Activated CD8-positive, alpha-beta T cell treated with anti-CD3 and anti-CD28 coated beads, Interleukin-2, amount 10 ng/mL, durations not matched to agents 7 days and 5 days (primary cell): Measurements from ENCODE around the gene SIRT3. TPM values are rescaled to one million over a fixed set of nuclear protein-coding genes. Genes with fewer than 3 reads are reported as not detected.
"Not testable (repeated sequence)": the region's sequence is repeated elsewhere in the genome, so short reads cannot be mapped to it uniquely, and the experiment has no call there.

ENCODE experiments used
- ATAC-seq: fragments of 150-1000 bp; cut with Tn5 transposase; one replicate; pipeline ENCODE4 v1.10.0; 2021; ENCODE audit warnings: moderate library complexity
- CTCF ChIA-PET: fragments of 350-600 bp; sonication (Branson Sonifier 250); formaldehyde crosslinking; loops from one replicate; lab custom pipeline; 2021; ENCODE audit warnings: antibody characterized with exemption; lab: Charles Lee
- POLR2A ChIA-PET: fragments of 350-600 bp; sonication (Branson Sonifier 250); formaldehyde crosslinking; loops from one replicate; lab custom pipeline; 2021; ENCODE audit warnings: antibody characterized with exemption; lab: Charles Lee
- DNase-seq: peaks from one replicate; pipeline ENCODE4 v3.0.0-alpha.2; 2020
- H3K27ac Mint-ChIP-seq: one replicate; pipeline ENCODE4 v1.8.0; 2021; ENCODE audit warnings: mild to moderate bottlenecking, mixed read lengths
- H3K27me3 Mint-ChIP-seq: one replicate; pipeline ENCODE4 v1.8.0; 2021; ENCODE audit warnings: low read depth, mixed read lengths
- H3K36me3 Mint-ChIP-seq: one replicate; pipeline ENCODE4 v1.8.0; 2021; ENCODE audit warnings: low read depth, mixed read lengths
- H3K4me1 Mint-ChIP-seq: one replicate; pipeline ENCODE4 v1.8.0; 2021; ENCODE audit warnings: low read depth, mixed read lengths
- H3K4me3 Mint-ChIP-seq: one replicate; pipeline ENCODE4 v1.8.0; 2021; ENCODE audit warnings: mild to moderate bottlenecking, mixed read lengths
- H3K9me3 Mint-ChIP-seq: one replicate; pipeline ENCODE4 v1.8.0; 2022; ENCODE audit warnings: mixed read lengths; ENCODE audit not compliant: insufficient read depth
- total RNA-seq, 2 experiments: library from RNA; stranded (reverse); gene quantifications; one replicate each; pipeline ENCODE4 v1.2.3, GENCODE V29; 2021

Gene SIRT3
- total RNA-seq, 2 experiments from 2014 or later = 13.1 to 15.0 TPM

DNA sequence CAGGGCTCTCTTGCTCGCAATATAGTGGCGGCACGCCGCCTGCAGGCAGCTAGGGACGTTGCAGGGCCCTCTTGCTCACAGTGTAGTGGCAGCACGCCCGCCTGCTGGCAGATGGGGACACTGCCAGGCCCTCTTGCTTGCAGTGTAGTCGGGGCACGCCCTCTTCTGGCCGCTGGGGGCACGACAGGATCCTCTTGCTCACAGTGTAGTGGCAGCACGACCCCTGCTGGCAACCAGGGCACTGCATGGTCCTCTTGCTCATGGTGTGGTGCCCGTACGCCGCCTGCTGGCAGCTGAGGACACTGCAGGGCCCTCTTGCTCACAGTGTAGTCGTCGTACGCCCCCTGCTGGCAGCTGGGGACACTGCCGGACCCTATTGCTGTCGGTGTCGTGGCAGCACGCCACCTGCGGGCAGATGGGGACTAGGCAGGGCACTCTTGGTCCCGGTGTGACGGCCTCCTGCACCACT lies 46.3 kb downstream of the SIRT3 start:
- H3K36me3 Mint-ChIP-seq, CTCF ChIA-PET, H3K9me3 Mint-ChIP-seq, H3K4me1 Mint-ChIP-seq, H3K27ac Mint-ChIP-seq, POLR2A ChIA-PET, H3K27me3 Mint-ChIP-seq, H3K4me3 Mint-ChIP-seq: not testable (repeated sequence)
- DNase-seq (peak; percentile 36), ATAC-seq (peak; percentile 69)

GRCh38 chr11:189200-189783 lies 46.9 kb downstream of the SIRT3 start:
- H3K4me3 Mint-ChIP-seq, H3K36me3 Mint-ChIP-seq, H3K27ac Mint-ChIP-seq, H3K4me1 Mint-ChIP-seq, H3K9me3 Mint-ChIP-seq, CTCF ChIA-PET, H3K27me3 Mint-ChIP-seq, DNase-seq, POLR2A ChIA-PET: not testable (repeated sequence)
- ATAC-seq = peak; percentile 34

DNA sequence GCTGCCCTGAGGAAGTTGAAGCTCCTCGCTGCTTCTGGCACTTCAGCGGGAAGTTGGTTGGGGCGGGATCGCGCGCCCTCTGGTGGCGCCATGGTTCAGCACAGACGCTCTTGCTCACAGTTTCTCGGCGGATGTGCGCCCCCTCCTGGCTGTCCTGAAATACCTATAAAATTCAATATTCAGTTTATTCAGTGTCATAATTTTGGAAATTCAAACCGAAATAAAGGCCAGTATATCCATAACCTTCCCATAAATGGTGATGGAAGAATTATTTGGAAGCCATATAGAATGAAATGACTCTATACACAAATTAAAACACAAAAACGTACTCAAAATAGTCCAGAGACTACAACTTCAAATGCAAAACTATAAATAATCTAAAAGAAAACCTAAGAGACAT lies 55.9 kb downstream of the SIRT3 start:
- H3K27me3 Mint-ChIP-seq, ATAC-seq, H3K4me3 Mint-ChIP-seq, H3K9me3 Mint-ChIP-seq, H3K4me1 Mint-ChIP-seq, DNase-seq, POLR2A ChIA-PET, H3K27ac Mint-ChIP-seq, H3K36me3 Mint-ChIP-seq, CTCF ChIA-PET: not testable (repeated sequence)

Other genes with a start within 250 kb of the SIRT3 start
- not detected for gene SCGB1C1, start 43.3 kb downstream of the SIRT3 start, total RNA-seq
- 10 to 100 TPM; 33.8 to 34.2 TPM for gene BET1L, start 28.9 kb downstream of the SIRT3 start, total RNA-seq
- gene RIC8A, start 28.6 kb downstream of the SIRT3 start, total RNA-seq = 100 to 1,000 TPM; 121 to 126 TPM
- 100 to 1,000 TPM; 164 to 173 TPM for gene PSMD13, start 634 bp upstream of the SIRT3 start, total RNA-seq
- gene NLRP6, start 42.1 kb upstream of the SIRT3 start, total RNA-seq = 10 to 100 TPM; 29.7 to 30.8 TPM
- gene PGGHG, start 52.8 kb upstream of the SIRT3 start, total RNA-seq = 100 to 1,000 TPM; 487 to 541 TPM
- not detected for gene IFITM5, start 63.2 kb upstream of the SIRT3 start, total RNA-seq
- 1,000 to 10,000 TPM; 2,197 to 2,304 TPM for gene IFITM2, start 71.5 kb upstream of the SIRT3 start, total RNA-seq
- 1,000 to 10,000 TPM; 1,265 to 1,278 TPM for gene IFITM1, start 77.7 kb upstream of the SIRT3 start, total RNA-seq
- 100 to 1,000 TPM; 174 to 182 TPM for gene IFITM3, start 84.5 kb upstream of the SIRT3 start, total RNA-seq
- gene B4GALNT4, start 133.2 kb upstream of the SIRT3 start, total RNA-seq = under 1 TPM; 0.26 to 0.52 TPM
- gene PKP3, start 157.9 kb upstream of the SIRT3 start, total RNA-seq = under 1 TPM in 1 of 2 experiments, not detected in 1; 0.13 TPM
- 100 to 1,000 TPM; 160 to 168 TPM for gene SIGIRR, start 178.7 kb upstream of the SIRT3 start, total RNA-seq
- 10 to 100 TPM; 72.6 to 78.9 TPM for gene ANO9, start 205.7 kb upstream of the SIRT3 start, total RNA-seq
- gene PTDSS2, start 213.9 kb upstream of the SIRT3 start, total RNA-seq = 10 to 100 TPM; 24.6 to 26.1 TPM